GM19468 (cell line): Measurements from ENCODE around the gene DNALI1.
"Not testable (repeated sequence)": the region's sequence is repeated elsewhere in the genome, so short reads cannot be mapped to it uniquely, and the experiment has no call there.

Experiments
- ATAC-seq: cut with Tn5 transposase; IDR thresholded peaks from one replicate; pipeline ENCODE4 v1.9.1; 2021; ENCODE audit warnings: mild to moderate bottlenecking, moderate library complexity, moderate number of reproducible peaks; ENCODE audit not compliant: unreplicated experiment; ENCODE audit errors: extremely low read depth

DNALI1 gene

GRCh38 chr1:37553927-37554808, 2.6 kb upstream of the DNALI1 start, which contains the start of gene SNIP1:
Gene SNIP1, minus strand, starts transcription at chr1:37554293. Its CDS starts 64 bp downstream, at chr1:37554229.
- ATAC-seq, result no peak

GRCh38 chr1:37557402-37557801, 662 bp downstream of the DNALI1 start:
- no peak for ATAC-seq

GRCh38 chr1:37558411-37558810, 1.7 kb downstream of the DNALI1 start:
- no peak for ATAC-seq

- ATAC-seq, result no peak
Measured at GRCh38 chr1:37559080-37559479, 2.3 kb downstream of the DNALI1 start.

- ATAC-seq, result not testable (repeated sequence)
Measured at GRCh38 chr1:37559957-37560379, 3.2 kb downstream of the DNALI1 start.

- no peak for ATAC-seq
Measured at GRCh38 chr1:37560401-37561132, 3.8 kb downstream of the DNALI1 start.

- ATAC-seq, result no peak
Measured at GRCh38 chr1:37561133-37562132, 4.7 kb downstream of the DNALI1 start.

- ATAC-seq, result no peak
Measured at GRCh38 chr1:37562984-37563383, 6.2 kb downstream of the DNALI1 start.

GRCh38 chr1:37564892-37565291, 8.2 kb downstream of the DNALI1 start:
- no peak for ATAC-seq

GRCh38 chr1:37567023-37567422, 10.3 kb downstream of the DNALI1 start:
- ATAC-seq, result no peak

GRCh38 chr1:37570528-37571334, 14.0 kb downstream of the DNALI1 start:
- ATAC-seq, result no peak

GRCh38 chr1:37574834-37575480, 18.2 kb downstream of the DNALI1 start:
- ATAC-seq, result no peak

- no peak for ATAC-seq
Measured at GRCh38 chr1:37575692-37576091, 19.0 kb downstream of the DNALI1 start.

GRCh38 chr1:37584544-37584943, 27.8 kb downstream of the DNALI1 start:
- ATAC-seq, result not testable (repeated sequence)

GRCh38 chr1:37588939-37589338, 32.2 kb downstream of the DNALI1 start:
- no peak for ATAC-seq

GRCh38 chr1:37593726-37594125, 37.0 kb downstream of the DNALI1 start:
- ATAC-seq, result no peak

GRCh38 chr1:37595440-37596181, 38.9 kb downstream of the DNALI1 start, which contains the start of gene GNL2:
Gene GNL2, minus strand, starts transcription at chr1:37595937. Its CDS starts 115 bp downstream, at chr1:37595822.
- ATAC-seq, result peak; percentile 98

GRCh38 chr1:37596182-37596667, 39.5 kb downstream of the DNALI1 start:
- ATAC-seq, result no peak
